ENCODE results near the gene GPR83.

The GPR83 gene

GRCh38 chr11:94336033-94336432, 65.2 kb downstream of the GPR83 start:
- Histone ChIP-seq H3K9me3 (ENCODE audit: insufficient read depth, low read length) (no peaks in the 10 kb centered on the region), H3K36me3 (ENCODE audit: low read length) (no peaks in the 10 kb centered on the region), H3F3A (ENCODE audit: insufficient read depth) (no peaks in the 10 kb centered on the region), H3K4me2 (ENCODE audit: low read depth, low read length, poor library complexity, severe bottlenecking) (no peak overlapping the region), H3K27ac (ENCODE audit: low read depth, low read length) (no peak overlapping the region), H3K9me2 (replicated peaks; ENCODE audit: insufficient read depth, low read length) (no peaks in the 10 kb centered on the region), H3K4me3 (ENCODE audit: insufficient read depth, low read length, poor library complexity, severe bottlenecking) (no peak overlapping the region), H3K27me3 (ENCODE audit: low read length) (no peaks in the 10 kb centered on the region), H2AFZ (ENCODE audit: low read depth, low read length, severe bottlenecking) (no peak overlapping the region), H4K20me1 (ENCODE audit: low read depth, low read length) (no peaks in the 10 kb centered on the region), H3K79me2 (ENCODE audit: insufficient read depth, low read length) (no peaks in the 10 kb centered on the region), H3K9ac (ENCODE audit: low read length) (no peak overlapping the region)
- TF ChIP-seq, protein P1, sequence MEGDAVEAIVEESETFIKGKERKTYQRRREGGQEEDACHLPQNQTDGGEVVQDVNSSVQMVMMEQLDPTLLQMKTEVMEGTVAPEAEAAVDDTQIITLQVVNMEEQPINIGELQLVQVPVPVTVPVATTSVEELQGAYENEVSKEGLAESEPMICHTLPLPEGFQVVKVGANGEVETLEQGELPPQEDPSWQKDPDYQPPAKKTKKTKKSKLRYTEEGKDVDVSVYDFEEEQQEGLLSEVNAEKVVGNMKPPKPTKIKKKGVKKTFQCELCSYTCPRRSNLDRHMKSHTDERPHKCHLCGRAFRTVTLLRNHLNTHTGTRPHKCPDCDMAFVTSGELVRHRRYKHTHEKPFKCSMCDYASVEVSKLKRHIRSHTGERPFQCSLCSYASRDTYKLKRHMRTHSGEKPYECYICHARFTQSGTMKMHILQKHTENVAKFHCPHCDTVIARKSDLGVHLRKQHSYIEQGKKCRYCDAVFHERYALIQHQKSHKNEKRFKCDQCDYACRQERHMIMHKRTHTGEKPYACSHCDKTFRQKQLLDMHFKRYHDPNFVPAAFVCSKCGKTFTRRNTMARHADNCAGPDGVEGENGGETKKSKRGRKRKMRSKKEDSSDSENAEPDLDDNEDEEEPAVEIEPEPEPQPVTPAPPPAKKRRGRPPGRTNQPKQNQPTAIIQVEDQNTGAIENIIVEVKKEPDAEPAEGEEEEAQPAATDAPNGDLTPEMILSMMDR (IDR thresholded peaks at IDR 0.05; ENCODE audit: insufficient read depth, low read length, poor library complexity, severe bottlenecking), result no peak
- no peak for TF ChIP-seq EZH2phosphoT487 (conservative IDR thresholded peaks at IDR 0.05; ENCODE audit: low read length)

GRCh38 chr11:94332814-94333213, 68.4 kb downstream of the GPR83 start:
- H3K9me2 ChIP-seq (replicated peaks; ENCODE audit: insufficient read depth, low read length), result no peaks in the 10 kb centered on the region
- H3F3A ChIP-seq (ENCODE audit: insufficient read depth), result no peaks in the 10 kb centered on the region
- H3K36me3 ChIP-seq (ENCODE audit: low read length), result no peaks in the 10 kb centered on the region
- TF ChIP-seq, protein P1 (IDR thresholded peaks at IDR 0.05; ENCODE audit: insufficient read depth, low read length, poor library complexity, severe bottlenecking), result no peak
- no peak for TF ChIP-seq EZH2phosphoT487 (conservative IDR thresholded peaks at IDR 0.05; ENCODE audit: low read length)
- no peak overlapping the region for H3K4me3 ChIP-seq (ENCODE audit: insufficient read depth, low read length, poor library complexity, severe bottlenecking)
- H3K9ac ChIP-seq (ENCODE audit: low read length), result no peak overlapping the region
- H4K20me1 ChIP-seq (ENCODE audit: low read depth, low read length), result no peaks in the 10 kb centered on the region
- no peak overlapping the region for H3K4me2 ChIP-seq (ENCODE audit: low read depth, low read length, poor library complexity, severe bottlenecking)
- no peaks in the 10 kb centered on the region for H3K79me2 ChIP-seq (ENCODE audit: insufficient read depth, low read length)
- no peak overlapping the region for H3K27ac ChIP-seq (ENCODE audit: low read depth, low read length)
- no peaks in the 10 kb centered on the region for H3K27me3 ChIP-seq (ENCODE audit: low read length)
- H2AFZ ChIP-seq (ENCODE audit: low read depth, low read length, severe bottlenecking), result no peak overlapping the region
- H3K9me3 ChIP-seq (ENCODE audit: insufficient read depth, low read length), result no peaks in the 10 kb centered on the region

DNA sequence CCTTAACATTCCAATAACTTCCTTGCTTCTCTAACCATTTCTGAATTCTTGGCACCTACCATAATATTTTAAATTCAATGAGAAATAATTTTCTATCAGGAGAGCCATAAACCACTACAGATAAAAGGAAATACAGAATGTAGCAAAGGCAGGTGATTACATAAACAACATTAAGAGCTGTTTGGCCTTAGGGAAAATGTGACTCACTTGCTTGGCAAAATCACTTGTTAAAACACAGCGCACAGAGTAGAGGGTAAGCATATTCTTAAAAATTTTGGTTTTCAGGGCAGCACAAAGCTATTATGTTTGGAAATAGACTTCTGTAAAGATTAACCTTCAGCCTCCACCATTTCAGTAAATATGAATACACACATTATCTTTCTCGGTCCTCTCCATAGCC, 70.4 kb downstream of the GPR83 start:
- Histone ChIP-seq H2AFZ (ENCODE audit: low read depth, low read length, severe bottlenecking) (no peak overlapping the region), H3K27me3 (ENCODE audit: low read length) (no peaks in the 10 kb centered on the region), H3K9me3 (ENCODE audit: insufficient read depth, low read length) (no peaks in the 10 kb centered on the region), H3K4me3 (ENCODE audit: insufficient read depth, low read length, poor library complexity, severe bottlenecking) (no peak overlapping the region), H3K9ac (ENCODE audit: low read length) (no peak overlapping the region), H3K4me2 (ENCODE audit: low read depth, low read length, poor library complexity, severe bottlenecking) (no peak overlapping the region), H3K9me2 (replicated peaks; ENCODE audit: insufficient read depth, low read length) (no peaks in the 10 kb centered on the region), H3K36me3 (ENCODE audit: low read length) (no peaks in the 10 kb centered on the region), H4K20me1 (ENCODE audit: low read depth, low read length) (no peaks in the 10 kb centered on the region), H3K79me2 (ENCODE audit: insufficient read depth, low read length) (no peaks in the 10 kb centered on the region), H3K27ac (ENCODE audit: low read depth, low read length) (no peak overlapping the region), H3F3A (ENCODE audit: insufficient read depth) (no peaks in the 10 kb centered on the region)
- TF ChIP-seq, protein P1 (IDR thresholded peaks at IDR 0.05; ENCODE audit: insufficient read depth, low read length, poor library complexity, severe bottlenecking), result no peak
- no peak for TF ChIP-seq EZH2phosphoT487 (conservative IDR thresholded peaks at IDR 0.05; ENCODE audit: low read length)

Data from SU-DHL-6 (cell line).